Neural progenitor cell (in vitro differentiated cells): ENCODE results near the gene NDUFS4.
"Not testable (repeated sequence)": the region's sequence is repeated elsewhere in the genome, so short reads cannot be mapped to it uniquely, and the experiment has no call there.

ENCODE experiments used
- EZH2 ChIP-seq: fragments of 200-600 bp; sonication (generic); IDR thresholded peaks from 2 replicates; pipeline ENCODE4 v1.6.1; 2017; ENCODE audit warnings: antibody characterized with exemption, mild to moderate bottlenecking, moderate library complexity
- TF ChIP-seq, protein P1 (sequence below): fragments of 200-600 bp; sonication (generic); IDR thresholded peaks from 2 replicates; pipeline ENCODE4 v1.5.1; 2017; ENCODE audit warnings: antibody characterized with exemption, mild to moderate bottlenecking

GRCh38 chr5:53548501-53548900, 11.9 kb upstream of the NDUFS4 start:
- TF ChIP-seq, protein P1, sequence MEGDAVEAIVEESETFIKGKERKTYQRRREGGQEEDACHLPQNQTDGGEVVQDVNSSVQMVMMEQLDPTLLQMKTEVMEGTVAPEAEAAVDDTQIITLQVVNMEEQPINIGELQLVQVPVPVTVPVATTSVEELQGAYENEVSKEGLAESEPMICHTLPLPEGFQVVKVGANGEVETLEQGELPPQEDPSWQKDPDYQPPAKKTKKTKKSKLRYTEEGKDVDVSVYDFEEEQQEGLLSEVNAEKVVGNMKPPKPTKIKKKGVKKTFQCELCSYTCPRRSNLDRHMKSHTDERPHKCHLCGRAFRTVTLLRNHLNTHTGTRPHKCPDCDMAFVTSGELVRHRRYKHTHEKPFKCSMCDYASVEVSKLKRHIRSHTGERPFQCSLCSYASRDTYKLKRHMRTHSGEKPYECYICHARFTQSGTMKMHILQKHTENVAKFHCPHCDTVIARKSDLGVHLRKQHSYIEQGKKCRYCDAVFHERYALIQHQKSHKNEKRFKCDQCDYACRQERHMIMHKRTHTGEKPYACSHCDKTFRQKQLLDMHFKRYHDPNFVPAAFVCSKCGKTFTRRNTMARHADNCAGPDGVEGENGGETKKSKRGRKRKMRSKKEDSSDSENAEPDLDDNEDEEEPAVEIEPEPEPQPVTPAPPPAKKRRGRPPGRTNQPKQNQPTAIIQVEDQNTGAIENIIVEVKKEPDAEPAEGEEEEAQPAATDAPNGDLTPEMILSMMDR, result not testable (repeated sequence)
- TF ChIP-seq EZH2, result not testable (repeated sequence)
